AG04449 (cell line): ENCODE measurements around the gene TMA7.
A peak's percentile ranks its signal among the peaks of the same experiment; 100 is the strongest.

Experiments used
- CTCF ChIA-PET: fragments of 350-600 bp; formaldehyde crosslinking; extraction: SDS; loops from one replicate; lab custom pipeline; 2021; ENCODE audit warnings: antibody characterized with exemption; lab: Yijun Ruan, JAX
- POLR2A ChIA-PET: fragments of 400-600, 350-600 bp; formaldehyde crosslinking; extraction: SDS; loops from one replicate; lab custom pipeline; 2020; ENCODE audit warnings: antibody characterized with exemption, inconsistent platforms; lab: Yijun Ruan, JAX
- DNase-seq: peaks from one replicate; pipeline ENCODE4 v3.0.0-alpha.2; 2010; ENCODE audit warnings: low read depth, low spot score
- H3K4me3 ChIP-seq: 2 replicates; pipeline ENCODE4 v1.5.1; 2011; ENCODE audit warnings: low read depth, mild to moderate bottlenecking, control low read depth, low read length
- TF ChIP-seq, protein P1 (sequence below): IDR thresholded peaks from one replicate; pipeline ENCODE4 v1.5.1; 2011; ENCODE audit warnings: mild to moderate bottlenecking, moderate library complexity, low read length, control low read depth, inconsistent platforms; ENCODE audit not compliant: insufficient read depth; ENCODE audit errors: missing control alignments

Gene TMA7

GRCh38 chr3:48427630-48427962 is 12.5 kb upstream of the TMA7 start:
- no peak for DNase-seq
- TF ChIP-seq, protein P1, sequence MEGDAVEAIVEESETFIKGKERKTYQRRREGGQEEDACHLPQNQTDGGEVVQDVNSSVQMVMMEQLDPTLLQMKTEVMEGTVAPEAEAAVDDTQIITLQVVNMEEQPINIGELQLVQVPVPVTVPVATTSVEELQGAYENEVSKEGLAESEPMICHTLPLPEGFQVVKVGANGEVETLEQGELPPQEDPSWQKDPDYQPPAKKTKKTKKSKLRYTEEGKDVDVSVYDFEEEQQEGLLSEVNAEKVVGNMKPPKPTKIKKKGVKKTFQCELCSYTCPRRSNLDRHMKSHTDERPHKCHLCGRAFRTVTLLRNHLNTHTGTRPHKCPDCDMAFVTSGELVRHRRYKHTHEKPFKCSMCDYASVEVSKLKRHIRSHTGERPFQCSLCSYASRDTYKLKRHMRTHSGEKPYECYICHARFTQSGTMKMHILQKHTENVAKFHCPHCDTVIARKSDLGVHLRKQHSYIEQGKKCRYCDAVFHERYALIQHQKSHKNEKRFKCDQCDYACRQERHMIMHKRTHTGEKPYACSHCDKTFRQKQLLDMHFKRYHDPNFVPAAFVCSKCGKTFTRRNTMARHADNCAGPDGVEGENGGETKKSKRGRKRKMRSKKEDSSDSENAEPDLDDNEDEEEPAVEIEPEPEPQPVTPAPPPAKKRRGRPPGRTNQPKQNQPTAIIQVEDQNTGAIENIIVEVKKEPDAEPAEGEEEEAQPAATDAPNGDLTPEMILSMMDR, result no peak
- ChIA-PET CTCF (interaction anchor here (7.0 to 17.0 kb wide), 3 partner anchors 9 to 156 kb away, joined by 77 to 948 read pairs (median 749); no protein-coding TSS in a partner anchor), POLR2A (no interaction called here)
- peak overlapping the region; percentile 68; the same call in 1 of the 2 replicates for H3K4me3 ChIP-seq

DNA sequence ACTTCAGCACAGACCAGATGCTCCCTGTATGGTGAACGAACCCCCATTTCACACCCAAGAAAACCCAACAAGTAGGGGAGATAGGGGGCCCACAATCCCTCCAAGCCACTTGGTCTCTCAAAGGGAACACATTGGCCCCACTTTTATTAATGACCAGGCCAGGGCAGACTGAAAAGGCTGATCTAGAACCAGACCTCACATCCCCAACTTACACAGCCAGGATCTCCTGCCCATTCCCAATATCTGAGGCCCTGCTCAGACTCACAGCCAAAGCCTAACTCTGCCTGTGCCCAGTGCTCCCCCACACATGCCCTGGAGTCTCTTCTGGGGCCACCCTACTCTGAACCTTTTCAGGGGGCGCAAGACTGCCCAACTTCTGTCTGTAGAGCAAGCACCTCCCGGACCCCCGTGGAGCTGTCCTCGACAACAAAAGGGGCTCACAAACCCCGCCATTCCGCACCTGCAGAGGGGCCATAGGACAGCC is 11.9 kb upstream of the TMA7 start:
- TF ChIP-seq, protein P1, result no peak
- ChIA-PET CTCF (interaction anchor here (7.0 to 17.0 kb wide), 3 partner anchors 8 to 156 kb away, joined by 77 to 948 read pairs (median 749); no protein-coding TSS in a partner anchor), POLR2A (no interaction called here)
- peak overlapping the region; percentile 68 for H3K4me3 ChIP-seq
- no peak for DNase-seq

GRCh38 chr3:48428572-48429316 is 11.3 kb upstream of the TMA7 start:
- CTCF ChIA-PET, result interaction anchor here (3.3 to 17.0 kb wide), 4 partner anchors 8 to 157 kb away, joined by 16 to 948 read pairs (median 413); partner anchors contain the start of genes CCDC51 and TMA7
- TF ChIP-seq, protein P1, result no peak
- H3K4me3 ChIP-seq, result peak overlapping the region; percentile 68
- DNase-seq, result no peak
- POLR2A ChIA-PET, result no interaction called here

- POLR2A ChIA-PET, result no interaction called here
- CTCF ChIA-PET, result interaction anchor here (3.3 to 17.0 kb wide), 4 partner anchors 7 to 157 kb away, joined by 16 to 948 read pairs (median 413); partner anchors contain the start of genes CCDC51 and TMA7
- TF ChIP-seq, protein P1, result no peak
- peak overlapping the region; percentile 68 for H3K4me3 ChIP-seq
- DNase-seq, result no peak
These were observed 10.6 kb upstream of the TMA7 start for GRCh38 chr3:48429317-48429959.

GRCh38 chr3:48429960-48430707 is 9.9 kb upstream of the TMA7 start, which contains the start of gene PLXNB1:
PLXNB1 (minus strand) TSS chr3:48430086; CDS start chr3:48424611, 5,475 bp downstream.
- TF ChIP-seq, protein P1, result no peak
- H3K4me3 ChIP-seq, result peak within 1 kb of the TSS; percentile 68
- CTCF ChIA-PET, result interaction anchor here (0.6 to 17.0 kb wide), 5 partner anchors 9 to 237 kb away, joined by 3 to 948 read pairs (median 16); partner anchors contain the start of genes CCDC51 and TMA7
- POLR2A ChIA-PET, result no interaction called here
- DNase-seq, result no peak
